HG03108 (cell line): ENCODE measurements around the gene ACAA2.
"Not testable (repeated sequence)": the region's sequence is repeated elsewhere in the genome, so short reads cannot be mapped to it uniquely, and the experiment has no call there.

Source experiments
- ATAC-seq: cut with Tn5 transposase; IDR thresholded peaks from one replicate; pipeline ENCODE4 v1.9.1; 2021; ENCODE audit warnings: moderate library complexity; ENCODE audit not compliant: unreplicated experiment

The ACAA2 gene

GRCh38 chr18:49845629-49846360 lies 32.5 kb upstream of the ACAA2 start:
- no peak for ATAC-seq

DNA sequence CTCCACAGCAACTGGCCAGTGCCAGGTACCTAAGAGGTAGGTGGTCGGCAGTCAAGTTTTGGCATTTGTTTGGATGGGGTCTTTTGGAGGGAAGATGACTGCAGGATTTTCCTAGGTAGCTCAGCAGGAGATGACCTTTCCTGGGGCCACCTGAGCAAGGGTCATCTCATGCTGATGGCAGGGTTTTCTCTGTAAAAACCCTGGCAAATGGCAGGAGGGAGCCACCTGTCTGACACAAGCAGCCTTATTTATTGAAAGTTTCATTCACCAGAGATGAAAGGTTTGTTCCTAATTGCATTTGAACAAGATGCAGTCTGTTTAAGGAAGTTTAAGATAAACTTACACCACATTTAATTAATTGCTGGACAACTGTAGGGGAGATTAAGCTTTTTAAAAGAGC lies 31.6 kb upstream of the ACAA2 start:
- no peak for ATAC-seq

- no peak for ATAC-seq
These were observed 30.7 kb upstream of the ACAA2 start for GRCh38 chr18:49843778-49844625.

DNA sequence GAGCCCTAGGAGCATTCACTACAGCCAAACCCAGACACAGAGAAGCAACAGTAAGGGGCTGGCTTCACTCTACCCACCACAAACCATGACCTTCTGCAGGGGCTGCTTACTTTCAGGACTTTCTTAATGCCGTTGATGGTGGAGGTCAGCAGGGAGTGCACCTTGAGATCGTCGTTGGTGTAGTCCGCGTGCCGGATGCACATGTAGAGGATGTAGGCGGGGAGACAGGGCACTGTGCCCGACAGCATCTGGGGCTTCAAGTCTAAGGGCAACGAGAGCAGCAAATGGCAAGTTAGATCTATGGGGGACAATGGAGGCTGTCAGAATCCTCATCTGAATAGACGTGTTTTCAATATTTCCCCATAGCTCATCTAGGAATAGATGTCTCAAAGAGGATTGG lies 29.8 kb upstream of the ACAA2 start:
- no peak for ATAC-seq

- ATAC-seq: no peak
These were observed 29.3 kb upstream of the ACAA2 start for GRCh38 chr18:49842656-49843055.

- no peak for ATAC-seq
These were observed 28.2 kb upstream of the ACAA2 start for GRCh38 chr18:49841236-49842217.

DNA sequence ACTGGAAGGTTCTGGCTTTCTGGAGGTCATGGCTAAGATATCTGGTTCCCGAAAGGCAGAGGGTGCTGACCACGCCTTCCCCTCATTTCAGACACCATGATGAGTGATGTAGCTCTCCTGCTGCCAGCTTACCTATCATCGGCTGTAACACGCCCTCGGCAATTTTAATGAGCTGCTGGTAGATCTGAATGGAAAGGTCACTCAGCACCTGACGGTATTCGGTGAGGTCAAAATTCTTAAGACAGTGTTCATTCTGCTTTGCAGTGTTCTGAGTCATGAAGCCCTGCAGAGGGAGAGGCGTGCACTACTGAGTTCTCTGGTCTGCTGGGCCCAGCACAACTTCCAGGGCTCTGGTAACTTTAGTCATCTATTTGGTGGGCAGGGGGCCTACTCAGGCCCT lies 25.7 kb upstream of the ACAA2 start:
- ATAC-seq: no peak

DNA sequence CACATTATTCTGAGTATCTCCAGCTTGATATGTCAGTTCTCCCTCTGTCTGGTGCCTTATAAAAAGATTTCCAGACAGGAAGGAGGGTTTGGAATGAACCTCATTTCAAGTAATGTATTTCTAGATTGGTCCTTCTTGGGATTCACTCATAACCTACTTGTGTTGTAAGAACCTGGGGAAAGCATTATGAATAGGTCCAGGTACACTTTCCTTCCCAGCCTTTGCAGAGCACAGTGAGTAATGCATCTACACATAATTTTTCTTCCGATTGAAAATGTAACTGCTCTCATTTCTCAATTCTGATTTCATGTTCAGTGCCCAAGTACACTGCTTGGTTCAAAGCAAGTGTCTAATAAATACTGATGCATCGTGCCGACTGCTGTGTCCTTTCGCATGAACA lies 25.0 kb upstream of the ACAA2 start:
- ATAC-seq: no peak

DNA sequence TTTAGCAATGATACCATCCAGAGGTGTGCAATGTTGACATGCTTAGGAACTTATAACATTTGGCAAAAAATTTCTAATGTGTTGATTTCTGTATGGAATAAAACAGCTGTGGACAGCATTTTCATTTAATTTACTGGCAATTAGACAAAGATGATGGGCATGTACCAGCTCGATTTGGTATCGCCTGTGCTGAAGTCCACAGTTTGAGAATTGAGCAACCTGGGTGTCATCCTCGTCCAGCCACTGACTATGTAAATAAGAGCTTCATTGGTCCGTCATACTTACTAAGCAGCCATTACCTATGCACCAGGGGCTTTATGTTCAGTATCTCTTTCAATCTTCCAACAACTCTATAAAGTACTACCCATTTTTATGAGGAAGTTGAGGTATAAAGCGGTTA lies 24.6 kb upstream of the ACAA2 start:
- ATAC-seq: no peak

- not testable (repeated sequence) for ATAC-seq
These were observed 24.0 kb upstream of the ACAA2 start for GRCh38 chr18:49837316-49837835.

DNA sequence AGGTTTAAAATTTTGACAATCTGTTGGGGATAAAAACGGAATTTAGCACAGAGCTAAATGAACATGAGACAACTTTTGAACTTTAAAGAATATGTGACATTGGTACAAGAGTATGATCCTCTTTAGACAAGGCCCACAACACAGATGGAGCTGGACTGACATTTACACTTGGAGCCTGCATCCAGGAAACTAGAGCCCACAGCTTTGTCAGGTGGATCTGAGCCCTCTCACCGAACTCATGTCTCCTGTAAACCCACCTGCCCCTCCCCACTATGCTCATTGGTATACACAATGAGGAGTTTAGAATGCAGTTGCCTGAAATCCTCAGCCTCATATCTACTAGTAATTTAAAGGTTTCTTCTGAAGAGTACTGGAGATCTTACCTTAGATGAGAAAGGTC lies 22.1 kb upstream of the ACAA2 start:
- no peak for ATAC-seq

DNA sequence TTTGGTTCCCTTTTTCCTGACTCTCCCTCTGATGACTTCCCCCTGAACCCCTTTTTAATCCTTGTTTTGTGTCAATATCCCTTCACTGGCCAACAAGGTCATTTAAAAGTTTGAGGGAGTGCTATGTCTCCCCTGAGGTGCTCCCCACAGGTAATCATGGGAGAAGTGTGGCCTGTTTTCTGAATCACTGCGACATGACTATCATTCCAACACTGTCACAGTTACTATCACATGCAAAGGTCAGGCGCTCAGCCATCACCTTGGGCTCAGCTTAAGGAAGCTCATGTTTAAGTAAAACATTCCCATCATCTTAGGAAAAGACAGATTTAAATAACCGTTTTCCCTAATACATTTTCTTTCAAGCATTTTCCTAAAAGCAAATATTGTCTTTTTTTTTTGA lies 20.9 kb upstream of the ACAA2 start:
- ATAC-seq: no peak

DNA sequence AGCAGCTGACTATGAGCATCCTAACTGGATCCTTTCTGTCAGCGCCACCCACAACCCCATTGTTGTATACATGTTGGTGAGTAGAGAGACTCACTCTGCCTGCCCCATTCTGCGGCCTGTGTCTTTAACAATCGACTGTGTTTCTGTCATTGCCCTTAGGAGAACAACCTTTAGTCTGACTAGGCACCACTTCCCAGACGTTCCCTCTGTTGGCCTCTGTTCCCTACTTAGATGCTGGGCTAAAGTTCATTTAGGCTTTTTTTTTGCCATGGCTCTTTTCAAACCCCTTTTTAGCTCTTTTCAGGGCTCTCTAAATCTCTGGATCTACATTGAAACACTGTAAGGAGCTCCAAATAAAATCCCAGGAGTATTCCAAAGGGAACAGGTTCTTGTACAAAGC lies 20.5 kb upstream of the ACAA2 start:
- ATAC-seq: no peak

DNA sequence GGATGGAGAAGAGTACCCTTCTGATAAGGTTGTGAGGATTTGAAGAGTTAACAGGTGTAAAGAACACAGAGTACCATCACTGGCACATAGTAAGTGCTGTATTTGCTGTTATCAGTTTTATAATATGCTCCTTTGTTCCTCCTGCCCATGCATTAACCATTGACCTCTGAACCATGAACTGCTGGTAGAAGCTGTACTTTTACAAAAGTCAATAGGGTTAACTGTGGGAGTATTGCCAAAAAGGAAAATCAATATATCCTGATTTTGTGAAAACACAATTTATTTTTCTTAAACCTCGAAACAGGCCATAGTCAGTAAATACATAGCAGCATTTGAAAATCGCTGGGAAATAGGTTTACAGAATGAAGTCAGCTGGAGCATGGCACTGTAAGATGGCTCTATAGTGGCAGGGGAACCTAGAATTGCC lies 18.9 kb upstream of the ACAA2 start:
- ATAC-seq: no peak

GRCh38 chr18:49827996-49828395 lies 14.7 kb upstream of the ACAA2 start:
- no peak for ATAC-seq

GRCh38 chr18:49819823-49820671 lies 6.7 kb upstream of the ACAA2 start:
- peak; percentile 79 for ATAC-seq

- no peak for ATAC-seq
These were observed 5.8 kb upstream of the ACAA2 start for GRCh38 chr18:49819071-49819662.

DNA sequence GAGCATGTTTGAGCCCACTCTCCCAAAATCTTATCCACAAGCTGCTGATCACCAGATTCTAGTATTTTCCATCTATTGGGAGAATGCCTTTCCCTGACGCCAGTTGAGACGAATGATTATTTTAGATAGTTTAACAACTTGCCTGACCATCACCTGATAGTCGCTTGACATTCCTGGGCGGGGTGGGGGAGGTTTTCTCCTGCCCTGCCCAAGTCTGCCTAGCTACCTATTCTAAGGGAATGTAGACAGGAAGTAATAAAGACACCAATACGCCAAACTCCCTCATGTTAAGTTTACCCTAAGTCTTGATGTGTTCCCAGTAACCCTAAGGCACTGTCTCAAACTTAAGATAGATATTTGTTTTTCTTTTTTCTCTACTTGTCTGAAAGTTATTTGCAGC lies 4.6 kb upstream of the ACAA2 start:
- no peak for ATAC-seq

- ATAC-seq: no peak
These were observed 2.6 kb upstream of the ACAA2 start for GRCh38 chr18:49815927-49816326.

GRCh38 chr18:49814147-49814499 lies 790 bp upstream of the ACAA2 start:
- peak; percentile 15 for ATAC-seq
